T follicular helper cell (primary cell): ENCODE results near the gene IPO11.
"Not testable (repeated sequence)": the region's sequence is repeated elsewhere in the genome, so short reads cannot be mapped to it uniquely, and the experiment has no call there.

Experiments used
- DNase-seq: peaks from one replicate; pipeline ENCODE4 v3.0.0-alpha.2; 2020; ENCODE audit warnings: low read depth

Gene IPO11

DNA sequence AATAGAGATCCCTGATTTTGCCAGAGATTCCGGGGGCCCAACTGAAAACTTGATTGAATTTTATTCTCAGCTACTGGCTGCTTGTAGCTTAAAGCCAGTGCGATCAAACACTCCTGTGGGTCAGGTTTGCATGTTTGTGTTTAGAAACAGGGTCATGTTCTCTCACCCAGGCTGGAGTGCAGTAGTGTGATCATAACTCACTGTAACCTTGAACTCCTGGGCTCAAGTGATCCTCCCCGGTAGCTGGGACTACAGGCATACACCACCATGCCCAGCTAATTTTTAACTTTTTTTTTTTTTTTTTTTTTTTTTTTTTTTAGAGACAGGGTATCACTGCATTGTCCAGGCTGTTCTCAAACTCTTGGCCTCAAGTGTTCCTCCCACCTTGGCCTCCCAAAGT lies 232.7 kb downstream of the IPO11 start:
- no peak for DNase-seq

DNA sequence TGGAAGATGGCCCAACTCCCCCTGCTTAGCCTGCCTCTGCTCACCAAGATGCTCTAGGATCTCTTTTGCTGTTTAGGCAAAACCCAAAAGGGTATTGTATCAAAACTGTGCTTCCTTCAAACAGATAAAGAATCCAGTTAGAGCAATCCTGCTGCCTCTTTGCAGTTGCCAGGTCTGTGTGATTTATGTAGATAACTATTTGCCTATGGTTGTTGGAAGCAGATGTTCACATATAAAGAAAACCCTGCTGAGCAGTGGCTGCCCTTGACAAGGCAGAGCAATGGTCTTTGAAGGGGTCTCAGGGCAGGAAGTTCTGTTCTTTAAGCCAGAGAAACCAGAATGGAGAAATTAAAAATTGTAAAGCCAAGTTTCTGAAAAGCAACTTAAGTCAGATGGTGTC lies 234.7 kb downstream of the IPO11 start:
- no peak for DNase-seq

DNA sequence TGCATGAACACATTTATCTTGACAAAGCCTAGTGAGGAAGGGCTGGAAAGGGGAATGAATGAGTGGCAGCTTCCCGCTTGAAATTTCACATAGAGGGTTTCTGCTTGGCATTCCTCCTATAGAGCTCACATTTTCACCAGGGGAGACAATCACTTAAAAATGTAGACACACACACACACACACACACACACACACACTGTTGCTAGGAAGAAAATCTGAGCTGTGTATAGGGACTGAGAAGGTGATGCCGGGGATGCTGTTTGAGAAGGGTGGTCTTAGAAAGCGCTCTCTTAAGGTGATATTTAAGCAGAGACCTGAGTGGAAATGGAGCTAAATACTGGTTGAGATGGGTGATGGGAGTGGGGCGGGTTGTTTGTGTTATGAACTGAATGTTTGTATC lies 236.5 kb downstream of the IPO11 start:
- DNase-seq, result no peak

DNA sequence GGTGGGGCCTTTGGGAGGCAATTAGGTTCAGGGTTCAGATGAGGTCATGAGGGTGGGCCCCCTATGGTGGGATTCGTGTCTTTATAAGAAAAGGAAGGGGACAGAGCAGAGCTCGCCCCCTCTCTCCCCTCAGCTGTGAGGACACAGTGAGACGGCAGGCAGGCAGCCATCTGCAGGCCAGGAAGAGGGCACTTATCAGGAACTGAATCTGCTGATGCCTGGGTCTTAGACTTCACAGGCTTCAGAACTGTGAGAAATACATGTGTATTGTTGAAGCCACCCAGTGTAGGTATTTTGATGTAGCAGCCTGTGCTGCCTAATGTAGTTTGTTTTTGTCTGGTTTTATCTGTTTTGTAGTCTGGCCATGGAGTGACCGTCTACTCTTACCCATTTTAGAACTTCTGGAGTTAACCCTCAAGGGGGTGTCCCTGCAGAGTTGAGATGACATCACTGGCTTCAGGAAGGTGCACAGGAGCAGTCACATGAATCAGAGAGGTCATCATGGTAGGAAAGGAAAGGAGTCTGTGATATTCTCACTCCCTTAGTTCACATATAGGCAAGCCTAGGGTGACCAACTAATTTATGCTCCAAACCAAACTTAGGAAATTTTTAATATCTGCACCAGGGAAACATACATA lies 237.0 kb downstream of the IPO11 start:
- no peak for DNase-seq

DNA sequence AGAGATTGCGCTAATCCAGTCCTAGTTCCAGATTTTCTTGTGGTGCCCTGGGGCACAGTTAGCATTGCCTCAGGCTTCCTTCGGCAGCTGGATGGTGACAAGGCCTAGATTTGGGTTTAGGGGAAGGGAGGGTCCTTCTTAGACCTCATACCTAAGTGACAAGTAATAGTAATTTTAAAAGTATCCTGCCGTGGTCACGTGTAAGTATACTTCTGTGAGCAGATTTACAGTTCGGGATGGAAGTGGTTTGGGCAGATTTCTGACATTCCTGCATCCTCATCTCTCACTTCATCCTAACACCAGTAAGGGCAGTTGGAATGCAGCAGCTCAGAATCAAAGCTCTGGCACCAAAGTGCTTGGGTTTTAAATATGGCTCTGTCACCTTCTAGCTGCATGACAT lies 237.6 kb downstream of the IPO11 start:
- no peak for DNase-seq

DNA sequence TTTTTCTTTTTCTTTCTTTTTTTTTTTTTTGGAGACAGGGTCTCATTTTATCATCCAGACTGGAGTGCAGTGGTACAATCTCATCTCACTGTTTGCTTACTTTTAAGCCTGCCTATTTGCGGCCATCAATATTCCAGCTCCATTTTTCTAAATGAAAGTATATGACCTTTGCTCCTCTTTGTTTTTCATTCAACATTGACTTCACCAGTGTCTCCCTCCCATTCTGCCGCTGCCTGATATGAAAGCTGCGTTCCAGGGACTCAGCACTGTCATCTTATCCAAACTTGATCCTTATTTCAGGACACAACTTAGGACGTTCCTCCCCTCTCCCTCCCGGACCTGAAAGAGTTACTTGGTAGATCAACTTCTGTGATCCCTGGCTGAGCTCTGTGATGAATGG lies 239.7 kb downstream of the IPO11 start:
- no peak for DNase-seq

DNA sequence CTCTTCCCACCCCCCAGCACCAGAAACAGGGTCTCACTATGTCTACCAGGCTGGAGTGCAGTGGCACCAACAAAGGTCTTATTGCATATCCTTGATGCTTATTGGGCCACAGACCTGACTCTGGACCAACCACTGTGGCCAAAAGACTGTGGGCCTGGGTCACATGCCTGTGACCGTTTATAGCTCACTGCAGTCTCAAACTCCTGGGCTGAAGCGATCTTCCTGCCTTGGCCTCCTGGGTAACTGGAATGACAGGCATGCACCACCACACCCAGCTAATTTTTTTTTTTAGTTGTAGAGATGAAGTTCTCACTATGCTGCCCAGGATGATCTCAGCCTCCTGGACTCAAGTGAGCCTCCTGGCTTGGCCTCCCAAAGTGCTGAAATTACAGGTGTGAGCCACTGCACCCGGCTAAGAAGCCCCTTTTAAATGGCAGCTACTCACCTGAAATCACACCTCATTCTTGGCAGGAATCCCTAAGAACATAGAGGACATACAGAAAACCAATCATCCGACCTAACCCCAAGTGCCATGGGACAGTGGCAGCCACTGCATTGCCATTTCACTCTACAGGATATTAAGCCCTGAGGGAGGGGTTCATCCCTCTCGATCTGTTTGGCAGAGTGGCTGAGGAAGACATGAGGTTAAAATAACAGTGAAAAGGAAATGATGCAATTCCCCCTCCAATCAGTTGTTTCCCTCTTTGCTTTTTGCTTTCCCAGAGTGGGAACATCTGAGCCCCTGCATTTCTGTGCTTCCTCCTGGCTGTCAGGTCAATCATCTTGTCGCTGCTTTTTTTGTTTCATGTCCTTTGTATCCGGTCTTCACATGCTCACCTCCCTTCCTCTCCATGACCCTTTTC lies 240.7 kb downstream of the IPO11 start:
- DNase-seq, result no peak

DNA sequence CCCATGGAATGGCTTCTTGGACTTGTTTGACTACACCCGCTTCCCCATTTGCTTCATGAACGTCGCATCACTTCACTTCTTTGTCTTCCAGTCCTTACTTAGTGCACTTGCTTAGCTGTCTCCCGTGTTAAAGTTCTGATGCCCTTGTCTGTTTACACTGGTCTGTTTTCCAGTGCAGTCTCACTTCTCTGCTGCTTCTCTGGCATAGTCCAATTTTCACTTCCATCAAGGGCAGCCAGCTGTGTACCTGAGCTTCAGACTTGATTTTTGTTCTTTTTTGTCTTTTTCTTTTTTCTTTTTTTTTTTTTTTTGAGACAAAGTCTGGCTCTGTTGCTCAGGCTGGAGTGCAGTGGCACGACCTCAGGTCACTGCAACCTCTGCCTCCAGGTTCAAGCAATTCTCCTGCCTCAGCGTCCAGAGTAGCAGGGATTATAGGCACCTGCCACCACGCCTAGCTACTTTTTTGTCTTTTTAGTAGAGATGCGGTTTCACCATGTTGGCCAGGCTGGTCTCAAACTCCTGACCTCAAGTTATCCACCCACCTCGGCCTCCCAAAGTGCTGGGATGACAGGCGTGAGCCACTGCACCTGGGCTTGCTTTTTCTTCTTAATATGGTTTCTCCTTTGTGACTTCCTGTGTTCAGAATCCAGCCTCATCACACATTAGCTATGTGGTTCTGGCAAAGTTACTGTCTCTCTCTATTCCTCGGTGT lies 241.5 kb downstream of the IPO11 start:
- DNase-seq, result no peak

DNA sequence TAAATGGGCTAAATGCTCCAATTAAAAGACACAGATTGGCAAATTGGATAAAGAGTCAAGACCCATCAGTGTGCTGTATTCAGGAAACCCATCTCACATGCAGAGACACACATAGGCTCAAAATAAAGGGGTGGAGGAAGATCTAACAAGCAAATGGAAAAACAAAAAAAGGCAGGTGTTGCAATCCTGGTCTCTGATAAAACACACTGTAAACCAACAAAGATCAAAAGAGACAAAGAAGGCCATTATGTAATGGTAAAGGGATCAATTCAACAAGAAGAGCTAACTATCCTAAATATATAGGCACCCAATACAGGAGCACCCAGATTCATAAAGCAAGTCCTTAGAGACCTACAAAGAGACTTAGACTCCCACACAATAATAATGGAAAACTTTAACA lies 245.2 kb downstream of the IPO11 start:
- DNase-seq, result not testable (repeated sequence)

DNA sequence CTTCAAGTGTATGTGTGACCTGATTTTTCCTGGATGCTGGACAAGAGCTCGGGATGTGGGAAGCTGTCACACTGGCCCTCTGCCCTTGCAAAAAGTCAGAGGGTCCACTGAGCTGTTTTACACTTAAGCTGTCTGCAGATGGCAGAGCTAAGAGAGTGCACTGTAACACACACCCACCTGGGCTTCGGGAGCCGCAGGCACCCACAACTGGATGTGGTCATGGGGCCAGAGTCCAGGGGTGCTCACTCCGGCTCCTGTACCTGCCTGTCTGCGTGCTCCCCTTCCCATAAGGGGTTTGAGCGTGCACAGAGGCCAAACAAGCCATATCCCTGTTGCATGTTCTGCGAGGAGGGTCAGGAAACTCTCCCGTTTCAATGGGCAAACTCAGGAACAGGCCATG lies 248.6 kb downstream of the IPO11 start:
- DNase-seq, result no peak

DNA sequence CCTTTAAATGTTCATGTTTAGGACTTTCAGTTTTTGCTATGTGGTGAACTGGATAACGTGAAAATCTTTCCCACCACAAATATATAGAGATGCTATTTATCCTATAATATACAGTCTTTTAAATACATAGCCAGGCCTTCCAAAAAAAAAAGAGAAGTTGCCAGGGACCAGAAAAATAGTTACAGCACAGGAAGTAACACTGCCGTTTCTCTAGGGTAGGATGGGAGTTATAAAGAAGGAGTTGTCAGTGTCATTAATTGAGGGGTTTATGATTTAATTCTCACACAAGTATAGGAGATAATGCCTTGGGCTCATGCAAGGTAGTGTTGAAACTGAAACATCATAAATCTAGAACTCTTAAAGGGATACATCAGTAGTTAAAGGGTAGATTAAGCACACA lies 250.0 kb downstream of the IPO11 start:
- no peak for DNase-seq

DNA sequence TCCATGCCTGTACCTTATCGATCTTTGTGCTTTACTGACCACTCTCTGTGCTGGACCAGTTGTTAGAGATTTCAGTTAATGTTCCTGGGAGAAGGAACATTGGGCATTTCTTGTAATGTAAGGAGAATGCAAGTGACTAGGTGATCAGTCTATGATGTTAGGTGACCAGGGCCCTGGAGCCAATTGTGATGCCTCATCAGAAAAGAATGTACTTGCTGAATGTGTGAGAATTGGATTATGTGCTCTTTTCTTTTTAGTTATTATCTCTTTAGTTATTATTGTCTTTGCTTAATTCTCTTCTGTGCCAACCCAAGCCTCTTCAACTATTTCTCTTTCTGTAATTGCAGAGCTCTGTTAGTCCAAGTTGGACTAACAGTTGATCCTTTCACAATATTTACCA lies 258.9 kb downstream of the IPO11 start:
- DNase-seq, result no peak

DNA sequence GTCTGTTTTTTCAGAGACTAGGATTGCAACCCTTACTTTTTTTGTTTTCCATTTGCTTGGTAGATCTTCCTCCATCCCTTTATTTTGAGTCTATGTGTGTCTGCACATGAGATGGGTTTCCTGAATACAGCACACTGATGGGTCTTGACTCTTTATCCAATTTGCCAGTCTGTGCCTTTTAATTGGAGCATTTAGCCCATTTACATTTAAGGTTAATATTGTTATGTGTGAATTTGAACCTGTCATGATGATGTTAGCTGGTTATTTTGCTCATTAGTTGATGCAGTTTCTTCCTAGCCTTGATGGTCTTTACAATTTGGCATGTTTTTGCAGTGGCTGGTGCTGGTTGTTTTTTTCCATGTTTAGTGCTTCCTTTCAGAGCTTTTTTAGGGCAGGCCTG lies 264.0 kb downstream of the IPO11 start:
- DNase-seq, result not testable (repeated sequence)
